Sigmoid colon (tissue), 7 donors: ENCODE results near the gene RASSF1. TPM values are rescaled to one million over a fixed set of nuclear protein-coding genes. Genes with fewer than 3 reads are reported as not detected.
A peak's percentile ranks its signal among the peaks of the same experiment; 100 is the strongest.

Source experiments
- DNase-seq: peaks from one replicate; pipeline ENCODE4 v3.0.0-alpha.2; 2019
- H3K27ac ChIP-seq, 4 donors: fragments of 200-600 bp; sonication (generic); one replicate each; pipeline ENCODE4 v1.5.1; 2016 to 2019; ENCODE audit warnings: mild to moderate bottlenecking in 1 of 4
- H3K27me3 ChIP-seq, 3 donors: fragments of 200-600 bp; sonication (generic); one replicate each; pipeline ENCODE4 v1.5.1; 2019; ENCODE audit warnings: mild to moderate bottlenecking in 1 of 3
- H3K36me3 ChIP-seq, 4 donors: fragments of 200-600 bp; sonication (generic); one replicate each; pipeline ENCODE4 v1.5.1; 2016 to 2019
- H3K4me1 ChIP-seq, 4 donors: fragments of 200-600 bp; sonication (generic); one replicate each; pipeline ENCODE4 v1.5.1; 2017 to 2019
- H3K4me3 ChIP-seq, 4 donors: fragments of 200-600 bp; sonication (generic); one replicate each; pipeline ENCODE4 v1.5.1; 2017 to 2019; ENCODE audit warnings: mild to moderate bottlenecking in 2 of 4, moderate library complexity in 1 of 4
- H3K9me3 ChIP-seq, 4 donors: fragments of 200-600 bp in 3 of 4; sonication (generic) in 3 of 4; one replicate each; pipeline versions ENCODE4 v1.5.1 to v1.6.1; 2013 to 2019
- EP300 ChIP-seq, 4 donors: sonication (generic); formaldehyde crosslinking; IDR thresholded peaks; one replicate each; pipeline ENCODE4 v1.6.1; 2017; ENCODE audit warnings: antibody characterized with exemption in 4 of 4
- POLR2A ChIP-seq, 2 donors: fragments of 450-650 bp; IDR thresholded peaks; one replicate each; pipeline ENCODE4 v1.6.1; 2016; ENCODE audit warnings: antibody characterized with exemption in 2 of 2, mild to moderate bottlenecking in 2 of 2, moderate library complexity in 2 of 2
- POLR2AphosphoS5 ChIP-seq, 4 donors: sonication (generic); formaldehyde crosslinking; IDR thresholded peaks; one replicate each; pipeline ENCODE4 v1.6.1; 2017; ENCODE audit warnings: antibody characterized with exemption in 4 of 4
- WGBS, 2 donors: extraction: QIAGEN DNeasy Blood & Tissue Kit; methylation state at CpG; one replicate each; pipeline ENCODE4 v1.1.7; 2013; 5-methylcytosine and 5-hydroxymethylcytosine counted together
- intact Hi-C: fragments of 100-400 bp; cut with DNase I; formaldehyde crosslinking; loops from one replicate; pipeline ENCODE4 v1.15.1; 2023
- polyA plus RNA-seq, 3 donors: library from polyadenylated mRNA; stranded (reverse); fragments of 200-250 nt; gene quantifications; one replicate each; pipeline ENCODE4 v1.2.3, GENCODE V29; 2013
- total RNA-seq, 4 donors: library from RNA; depleted of rRNA; stranded (reverse); fragments of >200 nt; gene quantifications; one replicate each; pipeline ENCODE4 v1.1.0, GENCODE V29; 2016
- TF ChIP-seq, protein P1 (sequence below), 4 experiments: fragments of 450-650 bp in 3 of 4; fragments of 200-600 bp in 1 of 4; IDR thresholded peaks; one replicate each; pipeline ENCODE4 v1.5.1; 2016 to 2019; ENCODE audit warnings: antibody characterized with exemption in 4 of 4, mild to moderate bottlenecking in 3 of 4, moderate library complexity in 2 of 4
- donor health status: healthy with polysubstance abuse.
- donor health status: Bipolar disorder and iron deficiency.
- donor health status: healthy.

The RASSF1 gene
- total and polyA plus RNA-seq, 7 donors, result 16.4 to 41.7 (median 27.7) TPM

DNA sequence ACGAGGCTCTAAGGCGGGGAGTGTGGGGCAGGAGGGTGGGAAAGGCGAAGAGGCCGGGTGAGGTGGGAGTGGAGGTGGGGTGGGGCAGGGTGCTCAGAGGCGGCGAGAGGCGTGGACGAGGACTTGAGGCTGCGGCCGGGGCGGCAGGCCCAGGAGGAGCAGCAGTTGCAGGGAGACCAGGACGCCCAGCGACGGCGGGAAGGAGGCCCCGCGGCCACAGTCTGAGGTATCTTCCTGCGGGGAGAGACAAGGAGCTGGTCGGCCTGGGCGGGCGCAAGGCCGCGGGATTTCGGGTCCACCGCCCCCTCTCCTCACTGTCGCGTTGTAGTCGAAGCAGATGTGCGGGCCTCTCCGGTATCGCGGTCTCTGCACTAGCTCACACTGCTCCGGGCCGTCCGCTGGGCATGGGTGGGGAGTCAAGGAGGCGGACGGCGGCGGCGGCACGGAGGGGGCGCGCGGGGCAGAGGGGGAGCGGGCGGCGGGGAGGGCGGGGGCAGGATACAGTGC lies 24.0 kb upstream of the RASSF1 start:
- 3 to 12% methylated on average over 48 of the region's 48 CpGs for WGBS, 2 donors
- DNase-seq, result peak; percentile 82
- TF ChIP-seq, protein P1, sequence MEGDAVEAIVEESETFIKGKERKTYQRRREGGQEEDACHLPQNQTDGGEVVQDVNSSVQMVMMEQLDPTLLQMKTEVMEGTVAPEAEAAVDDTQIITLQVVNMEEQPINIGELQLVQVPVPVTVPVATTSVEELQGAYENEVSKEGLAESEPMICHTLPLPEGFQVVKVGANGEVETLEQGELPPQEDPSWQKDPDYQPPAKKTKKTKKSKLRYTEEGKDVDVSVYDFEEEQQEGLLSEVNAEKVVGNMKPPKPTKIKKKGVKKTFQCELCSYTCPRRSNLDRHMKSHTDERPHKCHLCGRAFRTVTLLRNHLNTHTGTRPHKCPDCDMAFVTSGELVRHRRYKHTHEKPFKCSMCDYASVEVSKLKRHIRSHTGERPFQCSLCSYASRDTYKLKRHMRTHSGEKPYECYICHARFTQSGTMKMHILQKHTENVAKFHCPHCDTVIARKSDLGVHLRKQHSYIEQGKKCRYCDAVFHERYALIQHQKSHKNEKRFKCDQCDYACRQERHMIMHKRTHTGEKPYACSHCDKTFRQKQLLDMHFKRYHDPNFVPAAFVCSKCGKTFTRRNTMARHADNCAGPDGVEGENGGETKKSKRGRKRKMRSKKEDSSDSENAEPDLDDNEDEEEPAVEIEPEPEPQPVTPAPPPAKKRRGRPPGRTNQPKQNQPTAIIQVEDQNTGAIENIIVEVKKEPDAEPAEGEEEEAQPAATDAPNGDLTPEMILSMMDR (IDR thresholded peaks at IDR 0.05), result no peak
- TF ChIP-seq POLR2AphosphoS5 (IDR thresholded peaks at IDR 0.05), result peak in 1 of 4 donors; percentile 2
- Histone ChIP-seq H3K9me3 (no peaks in the 10 kb centered on the region), H3K36me3 (no peaks in the 10 kb centered on the region), H3K4me3 (peak overlapping the region; percentile 45 to 62 (median 50)), H3K27me3 (peaks cover 0 to 9% (median 4%) of the 10 kb centered on the region in 3 donors), H3K27ac (peak overlapping the region; percentile 57 to 72 (median 68)), H3K4me1 (peaks cover 0 to 19% (median 13%) of the 10 kb centered on the region in 4 donors)
- intact Hi-C loops, result loop anchor here (5.0 kb wide), 2 partner anchors 178 to 253 kb away; partner anchors contain the start of gene MAPKAPK3

DNA sequence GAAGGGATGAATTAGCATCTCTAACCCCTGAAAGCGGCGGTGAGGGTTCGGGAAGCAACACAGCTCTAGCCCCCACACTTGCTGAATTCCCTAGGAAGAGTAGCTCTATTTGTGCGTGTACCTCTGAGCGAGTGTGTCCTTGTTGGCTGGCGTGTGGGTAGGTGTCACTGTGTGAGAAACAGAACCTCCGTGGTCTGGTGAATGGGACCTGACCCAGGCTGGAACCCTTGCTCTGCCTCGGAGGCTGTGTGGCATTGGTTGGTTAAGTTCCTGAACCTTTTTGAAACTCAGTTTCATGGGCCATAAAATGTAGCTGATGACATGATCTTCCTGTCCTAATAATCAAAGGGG lies 19.1 kb upstream of the RASSF1 start:
- H3K4me3 ChIP-seq, result peak overlapping the region in 3 of 4 donors; percentile 69 to 84 (median 72)
- peak overlapping the region in 2 of 4 donors; percentile 90 to 93 for H3K27ac ChIP-seq
- 30 to 31% methylated on average over 8 of the region's 8 CpGs for WGBS, 2 donors
- H3K36me3 ChIP-seq, result peaks cover 5 to 27% (median 9%) of the 10 kb centered on the region in 4 donors
- TF ChIP-seq POLR2A (IDR thresholded peaks at IDR 0.05), result no peak
- TF ChIP-seq EP300 (IDR thresholded peaks at IDR 0.05), result no peak
- TF ChIP-seq POLR2AphosphoS5 (IDR thresholded peaks at IDR 0.05), result no peak
- TF ChIP-seq, protein P1 (IDR thresholded peaks at IDR 0.05), result no peak
- peaks cover 0 to 56% (median 40%) of the 10 kb centered on the region in 4 donors for H3K4me1 ChIP-seq
- intact Hi-C loops, result loop anchor here (5.0 to 10.0 kb wide), 2 partner anchors 258 to 1035 kb away; partner anchors contain the start of genes MAPKAPK3 and RBM15B
- H3K27me3 ChIP-seq, result no peaks in the 10 kb centered on the region
- H3K9me3 ChIP-seq, result no peaks in the 10 kb centered on the region
- no peak for DNase-seq

DNA sequence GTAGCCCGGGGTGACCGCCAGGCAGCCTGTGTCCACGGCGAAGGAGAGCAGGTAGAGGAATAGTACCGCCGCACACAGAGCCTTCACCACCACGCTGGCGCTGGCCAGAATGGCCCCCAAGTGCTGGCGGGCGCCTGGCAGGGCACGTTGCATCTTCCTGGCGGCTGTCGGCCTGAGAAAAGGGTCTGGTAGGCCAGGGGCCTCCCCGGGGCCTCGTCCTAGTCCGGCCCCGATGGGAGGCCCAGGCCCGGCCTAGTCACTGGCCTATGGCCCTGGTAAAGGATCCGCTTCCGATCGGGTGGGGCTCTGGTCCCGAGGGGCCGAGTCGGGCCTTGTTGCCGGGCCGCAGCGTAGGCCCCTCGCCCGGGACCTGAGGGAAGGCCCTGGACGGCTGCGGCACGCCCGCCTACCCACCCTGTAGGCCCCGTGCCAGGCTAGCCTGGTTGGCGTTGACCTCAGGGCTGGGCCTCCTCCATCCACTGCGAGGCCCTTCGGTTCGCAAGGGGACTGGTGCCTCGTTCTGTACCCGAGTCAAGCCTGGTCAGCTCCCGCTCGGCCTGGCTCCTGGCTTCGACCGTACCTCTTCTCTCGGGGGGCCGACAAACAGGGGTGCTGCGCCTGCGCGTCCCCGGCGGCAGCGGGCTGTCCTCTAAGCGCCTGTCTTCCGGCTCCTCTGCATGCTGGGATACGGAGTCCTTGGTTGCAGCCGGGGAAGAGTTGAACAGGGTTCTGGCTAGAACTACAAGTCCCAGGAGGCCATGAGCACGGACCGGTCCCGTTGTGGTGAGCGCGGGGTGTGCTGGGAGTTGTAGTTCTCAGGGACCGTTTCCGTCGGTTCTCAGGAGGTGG lies 18.5 kb upstream of the RASSF1 start, which contains the start of gene TMEM115:
TSS of gene TMEM115 (minus strand) at position 611 of the 849 bp plus-strand sequence. CDS start at position 153, 458 bp downstream.
- Histone ChIP-seq H3K9me3 (no peaks in the 10 kb centered on the region), H3K36me3 (peaks cover 11 to 33% (median 14%) of the 10 kb centered on the region in 4 donors), H3K4me1 (peaks cover 0 to 50% (median 34%) of the 10 kb centered on the region in 4 donors), H3K27me3 (no peaks in the 10 kb centered on the region), H3K4me3 (peak within 1 kb of the TSS; percentile 69 to 84 (median 78)), H3K27ac (peak within 1 kb of the TSS; percentile 82 to 93 (median 91))
- peak; percentile 81 to 91 (median 85) for TF ChIP-seq POLR2AphosphoS5 (IDR thresholded peaks at IDR 0.05)
- TF ChIP-seq EP300 (IDR thresholded peaks at IDR 0.05), result no peak
- peak in 1 of 2 donors; percentile 59 for TF ChIP-seq POLR2A (IDR thresholded peaks at IDR 0.05)
- DNase-seq, result peak; percentile 99
- intact Hi-C loops, result loop anchor here (10.0 kb wide), 1 partner anchor 1036 kb away; the partner anchor contains the start of gene RBM15B
- WGBS, 2 donors, result 1% methylated on average over 64 of the region's 64 CpGs

DNA sequence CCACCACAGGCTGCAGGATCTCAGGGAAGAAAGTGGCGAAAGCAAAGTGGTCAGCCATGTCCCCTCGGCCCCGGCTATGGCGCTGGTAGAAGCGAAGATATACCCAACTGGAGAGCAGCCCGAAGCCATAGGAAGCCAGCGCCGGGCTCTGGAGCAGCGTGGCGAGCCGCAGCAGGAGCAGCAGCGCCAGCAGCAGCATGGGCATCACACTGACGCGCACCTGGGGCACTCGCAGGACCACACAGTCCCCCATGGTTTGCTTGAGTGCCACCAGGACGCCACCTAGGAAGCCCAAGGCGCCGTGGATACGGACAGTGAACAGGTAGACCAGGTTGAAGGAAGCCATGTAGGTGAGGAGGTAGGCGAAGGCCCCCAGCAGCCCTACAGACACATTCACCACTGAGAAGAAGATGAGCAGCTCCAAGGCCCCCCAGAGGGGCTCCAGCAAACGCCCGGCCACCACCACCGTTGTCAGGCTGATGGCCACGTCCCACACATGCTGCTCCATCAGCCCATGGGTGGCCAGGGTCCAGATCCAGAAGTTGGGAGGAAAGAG lies 17.8 kb upstream of the RASSF1 start:
- Histone ChIP-seq H3K27me3 (no peaks in the 10 kb centered on the region), H3K9me3 (no peaks in the 10 kb centered on the region), H3K27ac (peak overlapping the region; percentile 82 to 93 (median 91)), H3K4me1 (peaks cover 0 to 49% (median 33%) of the 10 kb centered on the region in 4 donors), H3K4me3 (peak overlapping the region; percentile 69 to 84 (median 78)), H3K36me3 (peaks cover 14 to 40% (median 20%) of the 10 kb centered on the region in 4 donors)
- 23 to 61% methylated on average over 24 of the region's 24 CpGs for WGBS, 2 donors
- no peak for TF ChIP-seq POLR2AphosphoS5 (IDR thresholded peaks at IDR 0.05)
- TF ChIP-seq, protein P1 (IDR thresholded peaks at IDR 0.05), result no peak
- TF ChIP-seq POLR2A (IDR thresholded peaks at IDR 0.05), result no peak
- no peak for TF ChIP-seq EP300 (IDR thresholded peaks at IDR 0.05)
- no peak for DNase-seq
- intact Hi-C loops, result loop anchor here (10.0 kb wide), 1 partner anchor 1036 kb away; the partner anchor contains the start of gene RBM15B
